CD4-positive, alpha-beta T cell treated with Interleukin-12 subunit alpha and Interleukin-12 subunit beta, for 1 hour (primary cell): ENCODE results near the gene COX10.
"Not testable (repeated sequence)": the region's sequence is repeated elsewhere in the genome, so short reads cannot be mapped to it uniquely, and the experiment has no call there.

Experiments used
- DNase-seq: peaks from one replicate; pipeline ENCODE4 v3.0.0-alpha.2; 2020

Gene COX10

GRCh38 chr17:14209215-14209614 is 139.9 kb downstream of the COX10 start:
- DNase-seq = no peak

- DNase-seq = no peak
Measured at GRCh38 chr17:14211246-14211645, 141.9 kb downstream of the COX10 start.

GRCh38 chr17:14211801-14212200 is 142.5 kb downstream of the COX10 start:
- no peak for DNase-seq

- DNase-seq = no peak
Measured at GRCh38 chr17:14212401-14212800, 143.1 kb downstream of the COX10 start.

GRCh38 chr17:14214271-14214670 is 145.0 kb downstream of the COX10 start:
- no peak for DNase-seq

GRCh38 chr17:14222611-14223010 is 153.3 kb downstream of the COX10 start:
- DNase-seq = no peak

- no peak for DNase-seq
Measured at GRCh38 chr17:14225254-14225980, 156.1 kb downstream of the COX10 start.

- no peak for DNase-seq
Measured at GRCh38 chr17:14227052-14227451, 157.7 kb downstream of the COX10 start.

- no peak for DNase-seq
Measured at GRCh38 chr17:14228903-14229302, 159.6 kb downstream of the COX10 start.

GRCh38 chr17:14231187-14231586 is 161.9 kb downstream of the COX10 start:
- not testable (repeated sequence) for DNase-seq

GRCh38 chr17:14235047-14235446 is 165.7 kb downstream of the COX10 start:
- not testable (repeated sequence) for DNase-seq

- not testable (repeated sequence) for DNase-seq
Measured at GRCh38 chr17:14236032-14236431, 166.7 kb downstream of the COX10 start.

GRCh38 chr17:14236762-14237161 is 167.5 kb downstream of the COX10 start, which contains the start of gene CDRT15:
TSS of gene CDRT15 (minus strand) at chr17:14236862. CDS start at chr17:14236833, 29 bp downstream.
- not testable (repeated sequence) for DNase-seq

GRCh38 chr17:14239271-14239670 is 170.0 kb downstream of the COX10 start:
- not testable (repeated sequence) for DNase-seq

GRCh38 chr17:14245002-14245401 is 175.7 kb downstream of the COX10 start:
- no peak for DNase-seq

GRCh38 chr17:14245629-14246028 is 176.3 kb downstream of the COX10 start:
- DNase-seq = no peak
